B cell (primary cell): ENCODE measurements around the gene RPL11. TPM values are rescaled to one million over a fixed set of nuclear protein-coding genes. Genes with fewer than 3 reads are reported as not detected.
"Not testable (repeated sequence)": the region's sequence is repeated elsewhere in the genome, so short reads cannot be mapped to it uniquely, and the experiment has no call there.

Experiments used
- ATAC-seq: fragments of 200-7000 bp; cut with Tn5 transposase; one replicate; pipeline ENCODE4 v1.10.0; 2021; ENCODE audit warnings: low read depth, mild to moderate bottlenecking, moderate number of reproducible peaks, moderate library complexity
- CTCF ChIA-PET: fragments of 350-600 bp; sonication (Branson Sonifier 250); formaldehyde crosslinking; loops from one replicate; lab custom pipeline; 2021; ENCODE audit warnings: antibody characterized with exemption, inconsistent platforms; lab: Charles Lee
- POLR2A ChIA-PET: fragments of 350-600 bp; sonication (Branson Sonifier 250); formaldehyde crosslinking; loops from one replicate; lab custom pipeline; 2021; ENCODE audit warnings: antibody characterized with exemption; lab: Charles Lee
- DNase-seq: peaks from one replicate; pipeline ENCODE4 v3.0.0; 2013
- H2AFZ ChIP-seq: 2 replicates; pipeline ENCODE4 v1.6.1; 2012; ENCODE audit warnings: mild to moderate bottlenecking, low read depth, low read length; ENCODE audit not compliant: insufficient read depth, poor library complexity, severe bottlenecking
- H3K27ac ChIP-seq, 2 donors: 1 replicate in 1 of 2; 2 replicates in 1 of 2; pipeline ENCODE4 v1.5.1; 2012 to 2013; ENCODE audit warnings: low read length in 2 of 2, mild to moderate bottlenecking in 2 of 2, moderate library complexity in 1 of 2
- H3K27me3 ChIP-seq, 4 experiments: fragments of 200-600 bp in 1 of 4; sonication (generic) in 1 of 4; replicated peaks in 1 of 4; 1 replicate in 2 of 4; 2 replicates in 2 of 4; pipeline versions ENCODE4 v1.6.1 to v1.7.0; 2013 to 2016; ENCODE audit warnings: low read length in 3 of 4, mild to moderate bottlenecking in 2 of 4, mixed read lengths in 1 of 4, moderate library complexity in 1 of 4; ENCODE audit not compliant: insufficient read depth in 4 of 4, control insufficient read depth in 3 of 4; ENCODE audit errors: control extremely low read depth in 1 of 4
- H3K36me3 ChIP-seq, 2 experiments: replicated peaks in 1 of 2; 1 replicate in 1 of 2; 2 replicates in 1 of 2; pipeline versions ENCODE4 v1.6.1 to v1.7.1; 2013; ENCODE audit warnings: low read length in 1 of 2; ENCODE audit not compliant: insufficient read depth in 2 of 2, control insufficient read depth in 1 of 2; ENCODE audit errors: control extremely low read depth in 1 of 2, extremely low read depth in 1 of 2
- H3K4me1 ChIP-seq, 2 donors: fragments of 200-600 bp in 1 of 2; sonication (generic) in 1 of 2; 1 replicate in 1 of 2; 2 replicates in 1 of 2; pipeline versions ENCODE4 v1.5.1 to v1.6.1; 2013 to 2017; ENCODE audit warnings: low read length in 2 of 2; ENCODE audit not compliant: control insufficient read depth in 2 of 2, insufficient read depth in 2 of 2
- H3K4me2 ChIP-seq: replicated peaks from 2 replicates; pipeline ENCODE3; 2012; ENCODE audit warnings: mild to moderate bottlenecking, low read depth, low read length; ENCODE audit not compliant: poor library complexity, severe bottlenecking
- H3K4me3 ChIP-seq, 5 experiments: fragments of 200-600 bp in 1 of 5; sonication (generic) in 1 of 5; 1 replicate in 3 of 5; 2 replicates in 2 of 5; pipeline versions ENCODE4 v1.5.1 to v1.7.0; 2011 to 2016; ENCODE audit warnings: low read length in 4 of 5, mild to moderate bottlenecking in 4 of 5, low read depth in 2 of 5, control low read depth in 1 of 5, moderate library complexity in 1 of 5; ENCODE audit not compliant: insufficient read depth in 1 of 5; ENCODE audit errors: control extremely low read depth in 1 of 5, extremely low read depth in 1 of 5
- H3K79me2 ChIP-seq: fragments of 200-600 bp; sonication (generic); one replicate; pipeline ENCODE4 v1.6.0; 2016; ENCODE audit warnings: low read length; ENCODE audit not compliant: control insufficient read depth, insufficient read depth
- H3K9ac ChIP-seq: fragments of 200-600 bp; sonication (generic); 2 replicates; pipeline ENCODE4 v1.6.1; 2017; ENCODE audit warnings: mild to moderate bottlenecking, low read length, moderate library complexity
- H3K9me3 ChIP-seq, 3 donors: one replicate each; pipeline versions ENCODE4 v1.6.1 to v1.7.1; 2013; ENCODE audit warnings: low read length in 2 of 3; ENCODE audit not compliant: control insufficient read depth in 2 of 3, insufficient read depth in 1 of 3; ENCODE audit errors: control extremely low read depth in 1 of 3
- H4K20me1 ChIP-seq: 2 replicates; pipeline ENCODE4 v1.6.0; 2012; ENCODE audit warnings: mild to moderate bottlenecking, low read length; ENCODE audit not compliant: insufficient read depth, control insufficient read depth, poor library complexity, severe bottlenecking
- H3K27ac Mint-ChIP-seq: one replicate; pipeline ENCODE4 v1.8.0; 2021; ENCODE audit warnings: mixed read lengths
- H3K27me3 Mint-ChIP-seq: one replicate; pipeline ENCODE4 v1.8.0; 2021; ENCODE audit warnings: mixed read lengths
- H3K4me1 Mint-ChIP-seq: one replicate; pipeline ENCODE4 v1.8.0; 2021; ENCODE audit warnings: mixed read lengths
- H3K4me3 Mint-ChIP-seq: one replicate; pipeline ENCODE4 v1.8.0; 2021; ENCODE audit warnings: mixed read lengths
- H3K9me3 Mint-ChIP-seq: one replicate; pipeline ENCODE4 v1.8.0; 2022; ENCODE audit warnings: mixed read lengths; ENCODE audit not compliant: insufficient read depth
- EZH2 ChIP-seq: IDR thresholded peaks from 2 replicates; pipeline ENCODE4 v1.6.1; 2012; ENCODE audit warnings: borderline replicate concordance, low read depth, mild to moderate bottlenecking, moderate library complexity, low read length; ENCODE audit not compliant: insufficient read depth, poor library complexity, severe bottlenecking
- WGBS: methylation state at CpG from one replicate; pipeline ENCODE4 v1.1.5; 2013; ENCODE audit warnings: missing lambda C conversion rate; ENCODE audit not compliant: insufficient coverage; 5-methylcytosine and 5-hydroxymethylcytosine counted together
- intact Hi-C: fragments of 100-400 bp; cut with micrococcal nuclease; formaldehyde crosslinking; loops from one replicate; pipeline ENCODE4 v1.10.0; 2022
- polyA plus RNA-seq: library from polyadenylated mRNA; depleted of rRNA; stranded (reverse); fragments of >200 nt; gene quantifications from 2 replicates; pipeline ENCODE4 v1.2.3, GENCODE V29; 2012
- total RNA-seq, 2 donors: library from RNA; stranded (reverse); fragments of 120-200 nt in 1 of 2; gene quantifications; 1 replicate in 1 of 2; 2 replicates in 1 of 2; pipeline versions ENCODE4 v1.2.3 to v1.2.4, GENCODE V29; 2013 to 2022
- TF ChIP-seq, protein P1 (sequence below): fragments of 200-600 bp; IDR thresholded peaks from one replicate; pipeline ENCODE4 v1.8.0; 2022; ENCODE audit warnings: antibody characterized with exemption, mild to moderate bottlenecking

The RPL11 gene
- total and polyA plus RNA-seq, 2 donors (not counting 1 experiment from before 2014, with no cell fraction given), result 1,373 to 1,539 TPM

DNA sequence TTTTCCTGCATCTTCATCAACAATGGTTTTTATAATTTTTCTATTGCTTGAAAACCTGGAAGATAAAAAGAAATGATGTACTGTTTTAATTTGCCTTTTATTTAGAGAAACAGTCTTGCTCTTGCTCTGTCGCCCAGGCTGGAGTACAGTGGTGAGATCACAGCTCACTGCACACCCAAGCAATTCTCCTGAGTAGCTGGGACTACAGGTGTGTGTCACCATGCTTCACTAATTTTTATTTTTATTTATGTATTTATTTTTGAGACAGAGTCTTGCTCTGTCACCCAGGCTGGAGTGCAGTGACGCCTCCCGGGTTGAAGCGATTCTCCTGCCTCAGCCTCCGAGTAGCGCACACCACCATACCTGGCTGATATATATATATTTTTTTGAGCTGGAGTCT, 43.0 kb upstream of the RPL11 start:
- no peak overlapping the region for H3K4me2 ChIP-seq
- no peaks in the 10 kb centered on the region for H3K36me3 ChIP-seq
- H3K9me3 ChIP-seq, result peaks cover 0 to 12% (median 0%) of the 10 kb centered on the region in 3 donors
- H3K9ac ChIP-seq, result no peak overlapping the region
- TF ChIP-seq, protein P1, sequence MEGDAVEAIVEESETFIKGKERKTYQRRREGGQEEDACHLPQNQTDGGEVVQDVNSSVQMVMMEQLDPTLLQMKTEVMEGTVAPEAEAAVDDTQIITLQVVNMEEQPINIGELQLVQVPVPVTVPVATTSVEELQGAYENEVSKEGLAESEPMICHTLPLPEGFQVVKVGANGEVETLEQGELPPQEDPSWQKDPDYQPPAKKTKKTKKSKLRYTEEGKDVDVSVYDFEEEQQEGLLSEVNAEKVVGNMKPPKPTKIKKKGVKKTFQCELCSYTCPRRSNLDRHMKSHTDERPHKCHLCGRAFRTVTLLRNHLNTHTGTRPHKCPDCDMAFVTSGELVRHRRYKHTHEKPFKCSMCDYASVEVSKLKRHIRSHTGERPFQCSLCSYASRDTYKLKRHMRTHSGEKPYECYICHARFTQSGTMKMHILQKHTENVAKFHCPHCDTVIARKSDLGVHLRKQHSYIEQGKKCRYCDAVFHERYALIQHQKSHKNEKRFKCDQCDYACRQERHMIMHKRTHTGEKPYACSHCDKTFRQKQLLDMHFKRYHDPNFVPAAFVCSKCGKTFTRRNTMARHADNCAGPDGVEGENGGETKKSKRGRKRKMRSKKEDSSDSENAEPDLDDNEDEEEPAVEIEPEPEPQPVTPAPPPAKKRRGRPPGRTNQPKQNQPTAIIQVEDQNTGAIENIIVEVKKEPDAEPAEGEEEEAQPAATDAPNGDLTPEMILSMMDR, result no peak
- TF ChIP-seq EZH2, result no peak
- no peaks in the 10 kb centered on the region for H3K79me2 ChIP-seq
- H3K4me3 ChIP-seq, result no peak overlapping the region
- Mint-ChIP-seq H3K27ac (no peak overlapping the region), H3K4me3 (no peak overlapping the region), H3K9me3 (no peaks in the 10 kb centered on the region), H3K4me1 (peaks cover 4% of the 10 kb centered on the region), H3K27me3 (peaks cover 3% of the 10 kb centered on the region)
- no peak overlapping the region for H3K27ac ChIP-seq
- CTCF ChIA-PET, result interaction anchor here (1.2 kb wide), 1 partner anchor 151 kb away, joined by 5 read pairs; no protein-coding TSS in a partner anchor
- no peaks in the 10 kb centered on the region for H4K20me1 ChIP-seq
- ATAC-seq (no peak), DNase-seq (no peak)
- H3K27me3 ChIP-seq, result peaks cover 0 to 5% (median 1%) of the 10 kb centered on the region in 4 experiments
- H2AFZ ChIP-seq, result no peak overlapping the region
- intact Hi-C loops, result no loop called here
- no peaks in the 10 kb centered on the region for H3K4me1 ChIP-seq
- no CpG with 5 or more reads among the region's 6 CpGs for WGBS
- POLR2A ChIA-PET, result no interaction called here

- 97% methylated on average over 9 of the region's 11 CpGs for WGBS
- H3K27me3 Mint-ChIP-seq, H3K79me2 ChIP-seq, H3K4me2 ChIP-seq, H3K4me3 ChIP-seq, H3K4me3 Mint-ChIP-seq, H2AFZ ChIP-seq, DNase-seq, H4K20me1 ChIP-seq, intact Hi-C loops, H3K27ac ChIP-seq, H3K4me1 ChIP-seq, H3K27ac Mint-ChIP-seq, H3K27me3 ChIP-seq, H3K4me1 Mint-ChIP-seq, H3K36me3 ChIP-seq, ATAC-seq, H3K9ac ChIP-seq, H3K9me3 Mint-ChIP-seq: not testable (repeated sequence)
- H3K9me3 ChIP-seq, result peaks cover 0 to 12% (median 0%) of the 10 kb centered on the region in 3 donors
- POLR2A ChIA-PET, result interaction anchor here (0.6 kb wide), 1 partner anchor 29 kb away, joined by 4 read pairs; no protein-coding TSS in a partner anchor
- CTCF ChIA-PET, result interaction anchor here (0.8 to 1.6 kb wide), 3 partner anchors 14 to 152 kb away, joined by 3 to 5 read pairs (median 5); no protein-coding TSS in a partner anchor
These were observed 42.4 kb upstream of the RPL11 start for GRCh38 chr1:23649157-23649556.
